ENCODE measurements around the gene NEURL1. TPM values are rescaled to one million over a fixed set of nuclear protein-coding genes. Genes with fewer than 3 reads are reported as not detected.

NEURL1 gene
- total RNA-seq, 1 donor from 2014 or later = 0.54 TPM

- H3K4me3 Mint-ChIP-seq = no peak overlapping the region
- no peaks in the 10 kb centered on the region for H3K36me3 Mint-ChIP-seq
- no peaks in the 10 kb centered on the region for H3K9me3 Mint-ChIP-seq
- DNase-seq (ENCODE audit: low spot score in 2 of 2, unreplicated experiment in 2 of 2) = no peak
- peaks cover 42% of the 10 kb centered on the region for H3K27me3 Mint-ChIP-seq (ENCODE audit: low read depth)
- TF ChIP-seq CTCF (IDR thresholded peaks at IDR 0.05; ENCODE audit: unreplicated experiment) = no peak
- no peak overlapping the region for H3K27ac Mint-ChIP-seq
- peaks cover 8% of the 10 kb centered on the region for H3K4me1 Mint-ChIP-seq
Measured at GRCh38 chr10:103549349-103549685, 55.8 kb downstream of the NEURL1 start.

- Mint-ChIP-seq H3K4me3 (no peak overlapping the region), H3K4me1 (peaks cover 11% of the 10 kb centered on the region), H3K27ac (no peak overlapping the region)
Measured at GRCh38 chr10:103550229-103550628, 56.7 kb downstream of the NEURL1 start.

GRCh38 chr10:103551619-103552602 is 58.4 kb downstream of the NEURL1 start:
- H3K4me1 Mint-ChIP-seq = peaks cover 11% of the 10 kb centered on the region
- no peak for DNase-seq (ENCODE audit: low spot score in 2 of 2, unreplicated experiment in 2 of 2)
- no peaks in the 10 kb centered on the region for H3K36me3 Mint-ChIP-seq
- H3K27ac Mint-ChIP-seq = no peak overlapping the region
- TF ChIP-seq CTCF (IDR thresholded peaks at IDR 0.05; ENCODE audit: unreplicated experiment) = no peak
- H3K9me3 Mint-ChIP-seq = no peaks in the 10 kb centered on the region
- H3K4me3 Mint-ChIP-seq = no peak overlapping the region
- H3K27me3 Mint-ChIP-seq (ENCODE audit: low read depth) = peaks cover 59% of the 10 kb centered on the region

More at GRCh38 chr10:103550229-103550628, 56.7 kb downstream of the NEURL1 start:
- H3K36me3 Mint-ChIP-seq = no peaks in the 10 kb centered on the region
- H3K27me3 Mint-ChIP-seq (ENCODE audit: low read depth) = peaks cover 46% of the 10 kb centered on the region
- no peak for TF ChIP-seq CTCF (IDR thresholded peaks at IDR 0.05; ENCODE audit: unreplicated experiment)
- no peak for DNase-seq (ENCODE audit: low spot score in 2 of 2, unreplicated experiment in 2 of 2)
- H3K9me3 Mint-ChIP-seq = no peaks in the 10 kb centered on the region

GRCh38 chr10:103552856-103553742 is 59.6 kb downstream of the NEURL1 start:
- H3K9me3 Mint-ChIP-seq = no peaks in the 10 kb centered on the region
- H3K27me3 Mint-ChIP-seq (ENCODE audit: low read depth) = peaks cover 70% of the 10 kb centered on the region
- peaks cover 3% of the 10 kb centered on the region for H3K4me1 Mint-ChIP-seq
- H3K36me3 Mint-ChIP-seq = no peaks in the 10 kb centered on the region
- DNase-seq (ENCODE audit: low spot score in 2 of 2, unreplicated experiment in 2 of 2) = no peak
- TF ChIP-seq CTCF (IDR thresholded peaks at IDR 0.05; ENCODE audit: unreplicated experiment) = no peak
- H3K27ac Mint-ChIP-seq = no peak overlapping the region
- no peak overlapping the region for H3K4me3 Mint-ChIP-seq

GRCh38 chr10:103553743-103554487 is 60.4 kb downstream of the NEURL1 start:
- H3K36me3 Mint-ChIP-seq = no peaks in the 10 kb centered on the region
- DNase-seq (ENCODE audit: low spot score in 2 of 2, unreplicated experiment in 2 of 2) = no peak
- H3K27ac Mint-ChIP-seq = no peak overlapping the region
- H3K4me1 Mint-ChIP-seq = peaks cover 3% of the 10 kb centered on the region
- no peaks in the 10 kb centered on the region for H3K9me3 Mint-ChIP-seq
- TF ChIP-seq CTCF (IDR thresholded peaks at IDR 0.05; ENCODE audit: unreplicated experiment) = no peak
- peak overlapping the region; percentile 69 for H3K4me3 Mint-ChIP-seq
- H3K27me3 Mint-ChIP-seq (ENCODE audit: low read depth) = peaks cover 79% of the 10 kb centered on the region

Measured in mesothelial cell of epicardium (in vitro differentiated cells).